NOMO-1 treated with dmso at 0.1 percent for 144 hours (cell line): ENCODE measurements around the gene NKX6-2.
"Not testable (repeated sequence)": the region's sequence is repeated elsewhere in the genome, so short reads cannot be mapped to it uniquely, and the experiment has no call there.

ENCODE experiments used
- DNase-seq: peaks from one replicate; lab custom pipeline; 2025; ENCODE audit not compliant: unreplicated experiment; lab: John Stamatoyannopoulos, UW

Gene NKX6-2

GRCh38 chr10:132785723-132786475 is at the start of gene NKX6-2:
Gene NKX6-2, minus strand, starts transcription at chr10:132786147. Its CDS starts 199 bp downstream, at chr10:132785948.
- no peak for DNase-seq

- DNase-seq, result no peak
These were observed 49.2 kb upstream of the NKX6-2 start for GRCh38 chr10:132834891-132835847.

- no peak for DNase-seq
These were observed 48.4 kb upstream of the NKX6-2 start for GRCh38 chr10:132834311-132834761.

- DNase-seq, result no peak
These were observed 47.6 kb upstream of the NKX6-2 start for GRCh38 chr10:132833421-132834111.

GRCh38 chr10:132832186-132832969 is 46.4 kb upstream of the NKX6-2 start:
- DNase-seq, result no peak

GRCh38 chr10:132829403-132829802 is 43.5 kb upstream of the NKX6-2 start:
- DNase-seq, result no peak

- no peak for DNase-seq
These were observed 42.7 kb upstream of the NKX6-2 start for GRCh38 chr10:132828681-132829080.

DNA sequence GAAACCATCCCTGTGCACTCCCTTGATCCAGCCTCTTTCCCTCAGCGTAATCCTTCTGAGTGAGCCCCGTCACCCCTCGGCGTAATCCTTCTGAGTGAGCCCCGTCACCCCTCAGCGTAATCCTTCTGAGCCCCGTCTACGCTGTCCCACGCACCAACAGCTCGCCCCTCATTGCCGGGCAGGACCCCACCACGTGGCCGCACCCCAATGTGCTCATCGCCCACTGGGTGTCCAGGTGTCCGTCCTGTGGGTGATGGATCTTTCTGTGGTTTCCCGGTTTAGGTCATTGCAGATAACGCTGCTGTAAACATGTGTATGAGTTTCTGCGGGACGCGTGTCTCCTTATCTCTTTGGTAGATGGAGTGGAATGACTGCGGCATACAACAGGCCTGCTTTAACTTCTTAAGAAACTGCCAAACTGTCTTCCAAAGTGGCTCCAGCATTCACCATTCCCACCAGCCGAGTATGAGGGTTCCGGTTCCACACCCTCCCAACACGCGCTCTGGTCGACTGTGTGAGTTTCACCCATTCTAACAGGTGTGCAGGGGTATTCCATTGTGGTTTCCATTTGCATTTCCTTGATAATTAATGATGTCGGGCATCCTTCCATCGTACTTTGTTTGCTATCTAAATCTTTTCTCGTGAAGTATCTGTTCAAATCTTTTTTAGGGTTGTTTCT is 42.1 kb upstream of the NKX6-2 start:
- no peak for DNase-seq

GRCh38 chr10:132827423-132827789 is 41.5 kb upstream of the NKX6-2 start:
- DNase-seq, result no peak

GRCh38 chr10:132826524-132827422 is 40.8 kb upstream of the NKX6-2 start:
- DNase-seq, result no peak

DNA sequence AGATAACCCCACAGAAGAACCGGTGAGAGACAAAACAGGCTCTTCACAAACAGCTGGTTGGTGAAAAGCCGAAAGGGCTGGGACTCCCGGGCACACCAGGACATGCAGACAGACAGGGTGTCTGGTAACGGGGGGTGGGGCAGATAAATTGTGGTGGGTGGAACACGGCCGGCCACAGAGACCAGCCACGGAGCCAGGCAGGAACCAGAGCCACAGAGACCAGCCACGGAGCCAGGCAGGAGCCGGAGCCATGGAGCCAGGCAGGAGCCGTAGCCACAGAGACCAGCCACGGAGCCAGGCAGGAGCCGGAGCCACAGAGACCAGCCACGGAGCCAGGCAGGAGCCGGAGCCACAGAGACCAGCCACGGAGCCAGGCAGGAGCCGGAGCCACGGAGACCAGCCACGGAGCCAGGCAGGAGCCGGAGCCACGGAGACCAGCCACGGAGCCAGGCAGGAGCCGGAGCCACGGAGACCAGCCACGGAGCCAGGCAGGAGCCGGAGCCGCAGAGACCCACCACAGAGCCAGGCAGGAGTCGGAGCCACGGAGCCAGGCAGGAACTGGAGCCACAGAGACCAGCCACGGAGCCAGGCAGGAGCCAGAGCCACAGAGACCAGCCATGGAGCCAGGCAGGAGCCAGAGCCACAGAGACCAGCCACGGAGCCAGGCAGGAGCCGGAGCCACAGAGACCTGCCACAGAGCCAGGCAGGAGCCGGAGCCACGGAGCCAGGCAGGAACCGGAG is 40.0 kb upstream of the NKX6-2 start:
- DNase-seq, result not testable (repeated sequence)

GRCh38 chr10:132820056-132820455 is 34.1 kb upstream of the NKX6-2 start:
- no peak for DNase-seq

DNA sequence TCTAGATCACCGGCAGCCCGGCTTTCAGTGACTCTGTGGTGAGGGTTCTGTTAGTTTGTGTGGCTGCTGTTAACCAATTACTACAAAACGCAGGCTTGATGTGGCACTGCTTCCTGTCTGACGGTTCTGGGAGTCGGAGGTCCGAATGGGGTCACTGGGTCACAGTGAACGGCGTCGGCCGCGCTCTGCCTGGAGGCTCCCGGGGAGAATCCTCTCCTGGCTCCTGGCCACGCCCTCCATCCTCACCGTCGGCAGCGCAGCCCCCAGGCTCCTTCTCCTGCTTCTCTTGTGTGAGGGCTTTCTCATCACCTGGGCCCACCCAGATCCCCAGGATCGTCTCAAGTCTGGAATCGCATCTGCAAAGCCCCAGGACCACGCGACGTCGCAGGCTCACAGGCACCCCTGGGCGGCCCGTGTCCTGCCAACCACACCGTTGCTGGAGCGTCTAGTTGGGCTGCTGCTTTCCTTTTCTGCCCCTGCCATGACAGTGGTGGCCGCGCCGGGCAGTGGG is 31.8 kb upstream of the NKX6-2 start:
- DNase-seq, result no peak

DNA sequence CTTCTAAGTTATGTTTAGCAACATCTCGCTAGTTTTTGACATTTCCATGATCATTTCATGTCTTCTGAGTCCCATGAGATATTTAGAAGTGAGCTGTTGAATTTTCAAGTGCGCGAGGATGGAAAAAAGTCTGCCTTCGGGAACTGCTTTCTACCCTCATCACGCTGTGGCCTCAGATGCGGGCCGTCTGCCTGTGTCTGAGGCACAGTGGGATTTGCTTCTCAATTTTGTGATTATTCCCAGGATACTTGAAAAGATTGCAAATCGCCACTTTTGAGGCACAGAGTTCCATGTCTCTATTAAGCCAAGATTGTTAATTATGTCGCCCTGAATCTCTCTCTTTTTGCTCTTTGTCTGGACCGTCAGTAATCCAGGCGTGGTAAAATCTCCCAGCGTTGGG is 30.8 kb upstream of the NKX6-2 start:
- DNase-seq, result no peak

DNA sequence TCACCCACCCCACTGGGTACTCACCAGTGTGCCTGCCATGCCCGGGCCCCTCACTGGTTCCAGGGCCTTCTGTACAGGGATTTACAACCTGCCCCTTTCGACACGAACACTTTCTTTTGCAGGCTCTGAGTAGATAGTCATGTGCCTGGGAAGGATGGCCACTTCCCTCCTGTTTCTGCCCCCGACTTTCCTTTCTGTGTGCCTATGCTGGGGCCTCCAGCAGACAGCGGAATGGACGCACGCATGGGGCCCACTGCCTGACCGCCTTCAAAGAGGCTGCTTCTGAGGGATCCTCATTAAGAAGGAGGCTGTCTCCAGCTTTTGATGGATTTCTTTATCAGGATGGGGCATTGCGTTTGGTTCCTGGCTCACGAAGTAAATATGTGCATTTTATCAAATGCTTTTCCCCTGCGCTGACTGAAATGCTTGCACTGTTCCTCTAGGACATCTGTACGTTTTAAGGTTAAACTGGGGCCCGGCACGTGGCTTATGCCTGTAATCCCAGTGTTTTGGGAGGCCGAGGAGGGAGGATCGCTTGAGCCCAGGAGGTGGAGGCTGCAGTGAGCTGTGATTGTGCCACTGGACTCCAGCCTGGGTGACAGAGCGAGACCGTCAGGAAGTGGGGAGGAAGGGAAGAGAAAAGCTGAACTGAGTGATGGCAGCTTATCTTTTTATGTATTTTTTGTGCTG is 29.4 kb upstream of the NKX6-2 start:
- no peak for DNase-seq

DNA sequence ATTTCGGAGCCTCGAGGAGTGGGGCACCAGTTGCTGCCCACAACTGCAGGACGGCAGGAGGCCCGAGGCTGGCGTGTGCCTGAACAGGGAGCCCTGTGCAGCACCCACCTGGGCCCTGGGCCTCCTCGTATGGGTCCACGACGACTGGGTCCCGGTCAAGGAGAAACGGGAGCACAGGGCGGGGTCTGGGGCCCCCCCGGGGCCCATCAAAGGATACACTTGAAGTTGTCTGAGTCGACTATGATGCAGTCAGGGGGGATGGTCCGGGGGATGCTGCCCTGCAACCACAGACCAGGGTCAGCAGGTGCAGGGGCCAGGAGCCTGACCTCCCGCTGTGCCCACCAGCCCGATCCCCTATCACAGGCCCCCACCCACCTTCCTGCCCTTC is 28.5 kb upstream of the NKX6-2 start:
- DNase-seq, result no peak
